Left lobe of liver (tissue), 2 donors: ENCODE measurements around the gene RRP9. TPM values are rescaled to one million over a fixed set of nuclear protein-coding genes. Genes with fewer than 3 reads are reported as not detected.
"Not testable (repeated sequence)": the region's sequence is repeated elsewhere in the genome, so short reads cannot be mapped to it uniquely, and the experiment has no call there.

Source experiments
- ATAC-seq: fragments of 200-7000 bp; cut with Tn5 transposase; one replicate; pipeline ENCODE4 v1.9.1; 2020; ENCODE audit warnings: mild to moderate bottlenecking, moderate library complexity
- DNase-seq: peaks from one replicate; pipeline ENCODE4 v3.0.0-alpha.2; 2020; ENCODE audit warnings: low spot score
- total RNA-seq: library from RNA; stranded (reverse); gene quantifications from one replicate; pipeline ENCODE4 v1.2.1, GENCODE V29; 2021
- donor health status: DM: no; HTN: no; CAD: no; lungs with moderate emphysema.
- donor health status: DM: no; HTN: yes; CAD: no.

Gene RRP9, protein sequence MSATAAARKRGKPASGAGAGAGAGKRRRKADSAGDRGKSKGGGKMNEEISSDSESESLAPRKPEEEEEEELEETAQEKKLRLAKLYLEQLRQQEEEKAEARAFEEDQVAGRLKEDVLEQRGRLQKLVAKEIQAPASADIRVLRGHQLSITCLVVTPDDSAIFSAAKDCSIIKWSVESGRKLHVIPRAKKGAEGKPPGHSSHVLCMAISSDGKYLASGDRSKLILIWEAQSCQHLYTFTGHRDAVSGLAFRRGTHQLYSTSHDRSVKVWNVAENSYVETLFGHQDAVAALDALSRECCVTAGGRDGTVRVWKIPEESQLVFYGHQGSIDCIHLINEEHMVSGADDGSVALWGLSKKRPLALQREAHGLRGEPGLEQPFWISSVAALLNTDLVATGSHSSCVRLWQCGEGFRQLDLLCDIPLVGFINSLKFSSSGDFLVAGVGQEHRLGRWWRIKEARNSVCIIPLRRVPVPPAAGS
- total RNA-seq = 7.6 TPM

DNA sequence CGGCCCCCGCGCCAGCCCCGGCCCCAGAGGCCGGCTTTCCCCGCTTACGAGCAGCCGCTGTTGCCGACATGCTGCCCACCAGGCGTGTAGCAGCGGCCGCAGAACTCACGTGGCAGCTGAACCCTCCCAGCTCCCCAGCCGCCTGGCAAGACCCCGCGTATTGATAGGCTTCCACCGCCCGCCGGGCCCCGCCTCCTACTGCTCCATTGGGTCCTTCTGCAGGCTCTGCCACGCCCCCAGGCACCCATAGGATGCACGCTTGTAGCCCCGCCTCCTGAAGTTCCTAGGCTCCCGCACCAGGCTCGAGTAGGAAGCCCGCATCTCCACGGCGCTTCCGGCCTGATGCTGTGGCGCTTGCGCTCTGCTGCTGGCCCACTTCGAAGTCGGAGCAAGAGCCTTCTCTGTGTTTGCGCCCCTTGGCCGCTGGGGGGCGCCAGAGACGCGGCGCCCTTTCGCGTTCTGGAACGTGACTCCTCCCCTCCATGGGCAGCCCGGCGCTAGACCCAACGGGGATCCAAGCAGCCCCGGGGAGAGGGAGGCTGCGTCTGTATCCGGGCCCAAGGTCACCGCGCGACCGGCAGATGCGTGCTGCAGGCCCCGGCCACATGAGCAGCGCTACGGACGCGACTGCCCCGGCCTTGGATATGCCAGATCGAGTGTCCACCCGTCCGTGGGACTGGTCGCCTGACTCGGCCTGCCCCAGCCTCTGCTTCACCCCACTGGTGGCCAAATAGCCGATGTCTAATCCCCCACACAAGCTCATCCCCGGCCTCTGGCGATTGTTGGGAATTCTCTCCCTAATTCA lies at the start of gene RRP9, which contains the start of gene PARP3:
RRP9 (minus strand) TSS at position 107 of the 805 bp plus-strand sequence; CDS start at position 70, 37 bp downstream.
PARP3 (plus strand) TSS at position 566 of the 805 bp plus-strand sequence. CDS start 993 bp downstream, outside the sequence.
- peak; percentile 88 for ATAC-seq
- DNase-seq = peak; percentile 100

DNA sequence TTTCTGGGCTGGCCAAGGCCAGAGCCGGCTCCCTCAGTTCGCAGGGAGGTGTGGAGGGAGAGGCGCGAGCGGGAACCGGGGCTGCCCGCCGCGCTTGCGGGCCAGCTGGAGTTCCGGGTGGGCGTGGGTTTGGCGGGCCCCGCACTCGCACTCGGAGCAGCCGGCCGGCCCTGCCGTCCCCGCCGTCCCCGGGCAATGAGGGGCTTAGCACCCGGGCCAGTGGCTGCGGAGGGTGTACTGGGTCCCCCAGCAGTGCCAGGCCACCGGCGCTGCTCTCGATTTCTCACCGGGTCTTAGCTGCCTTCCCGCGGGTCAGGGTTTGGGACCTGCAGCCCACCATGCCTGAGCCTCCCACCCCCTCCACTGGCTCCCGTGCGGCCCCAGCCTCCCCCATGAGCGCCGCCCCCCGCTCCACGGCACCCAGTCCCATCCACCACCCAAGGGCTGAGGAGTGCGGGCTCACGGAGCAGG lies 48.8 kb upstream of the RRP9 start:
- DNase-seq, ATAC-seq: not testable (repeated sequence)

DNA sequence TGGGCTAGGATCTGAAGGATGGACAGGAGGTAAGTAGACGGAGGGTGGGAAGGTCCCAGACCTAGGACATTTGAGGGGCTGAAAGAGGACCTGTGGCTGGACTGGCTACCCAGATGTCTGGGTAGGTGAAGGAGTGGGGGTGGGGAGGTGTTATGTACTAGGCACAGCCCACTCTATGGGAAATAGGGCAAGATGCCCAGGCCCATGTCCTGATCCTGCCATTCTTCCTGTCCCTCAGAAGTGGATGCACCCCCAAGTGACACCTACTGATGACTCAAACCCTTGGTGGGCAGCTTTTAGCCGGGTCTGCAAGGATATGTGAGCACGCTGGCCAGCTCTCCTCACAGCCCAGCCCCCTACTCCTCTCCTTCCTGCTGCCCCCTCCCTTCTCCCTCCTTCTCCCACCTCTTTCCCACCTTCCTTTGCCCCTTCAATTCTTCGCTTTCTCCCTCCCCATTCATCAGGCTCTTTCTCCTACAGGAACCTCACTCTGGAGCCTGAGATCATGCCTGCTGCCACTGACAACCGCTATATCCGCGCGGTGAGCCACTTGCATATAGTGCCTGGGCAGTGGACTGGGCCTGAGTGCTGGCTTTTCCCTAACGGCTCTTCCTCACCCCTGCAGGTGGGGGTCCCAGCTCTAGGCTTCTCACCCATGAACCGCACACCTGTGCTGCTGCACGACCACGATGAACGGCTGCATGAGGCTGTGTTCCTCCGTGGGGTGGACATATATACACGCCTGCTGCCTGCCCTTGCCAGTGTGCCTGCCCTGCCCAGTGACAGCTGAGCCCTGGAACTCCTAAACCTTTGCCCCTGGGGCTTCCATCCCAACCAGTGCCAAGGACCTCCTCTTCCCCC lies 46.8 kb upstream of the RRP9 start:
- DNase-seq (no peak), ATAC-seq (no peak)

DNA sequence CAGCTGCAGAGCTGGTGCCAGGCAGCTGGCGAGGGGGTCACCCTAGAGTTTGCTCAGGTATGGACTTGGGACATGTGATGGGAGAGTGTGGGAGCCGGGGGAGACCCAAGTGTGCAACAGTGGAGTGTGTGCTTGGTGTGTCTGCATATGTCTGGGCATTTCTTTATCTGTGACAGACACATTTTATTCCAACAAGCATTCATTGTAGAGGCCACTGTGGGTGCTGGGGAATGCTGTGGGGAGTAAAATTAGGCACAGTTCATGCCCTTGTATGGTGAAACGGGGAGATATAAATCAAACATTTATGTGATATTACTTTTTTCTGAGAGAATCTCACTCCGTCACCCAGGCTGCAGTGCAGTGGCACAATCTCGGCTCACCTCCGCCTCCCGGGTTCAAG lies 45.9 kb upstream of the RRP9 start:
- ATAC-seq = no peak
- DNase-seq = no peak

DNA sequence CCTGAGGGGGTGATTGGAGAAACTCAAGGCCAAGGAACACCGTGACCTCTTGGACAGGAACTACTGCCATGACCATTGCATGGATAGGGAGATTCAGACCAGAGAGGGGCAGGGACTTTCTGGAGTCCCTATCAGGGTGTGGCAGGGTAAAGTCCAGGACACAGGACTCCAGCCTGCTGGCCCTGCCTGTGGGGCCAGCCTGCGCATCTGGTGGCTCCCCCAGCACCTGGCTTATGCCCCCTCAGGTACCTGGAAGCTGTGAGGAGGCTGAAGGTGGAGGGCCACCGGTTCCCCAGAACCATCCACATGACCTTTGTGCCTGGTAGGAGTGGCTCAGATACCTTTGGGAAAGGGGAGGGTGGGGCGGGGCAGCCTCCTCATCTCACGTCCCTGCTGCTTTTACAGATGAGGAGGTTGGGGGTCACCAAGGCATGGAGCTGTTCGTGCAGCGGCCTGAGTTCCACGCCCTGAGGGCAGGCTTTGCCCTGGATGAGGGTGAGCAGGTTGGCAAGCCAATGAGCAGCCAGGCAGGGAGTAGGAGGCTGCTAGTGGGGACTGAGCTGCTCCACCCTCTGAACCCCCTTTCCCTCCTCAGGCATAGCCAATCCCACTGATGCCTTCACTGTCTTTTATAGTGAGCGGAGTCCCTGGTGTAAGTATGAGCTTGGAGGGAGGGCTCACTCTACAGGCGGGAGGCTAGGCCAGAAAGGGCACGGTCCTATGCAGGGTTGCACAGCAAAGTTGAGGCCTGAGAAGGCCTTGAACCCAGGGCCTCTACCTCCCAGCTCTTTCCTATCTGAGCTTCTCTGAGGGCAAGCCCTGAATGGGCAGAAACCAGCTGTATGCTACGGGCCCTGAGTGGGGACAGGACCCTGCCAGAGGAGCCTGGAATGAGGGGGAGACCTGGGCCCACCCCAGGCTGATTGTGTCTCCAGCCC lies 44.6 kb upstream of the RRP9 start:
- DNase-seq (no peak), ATAC-seq (no peak)

DNA sequence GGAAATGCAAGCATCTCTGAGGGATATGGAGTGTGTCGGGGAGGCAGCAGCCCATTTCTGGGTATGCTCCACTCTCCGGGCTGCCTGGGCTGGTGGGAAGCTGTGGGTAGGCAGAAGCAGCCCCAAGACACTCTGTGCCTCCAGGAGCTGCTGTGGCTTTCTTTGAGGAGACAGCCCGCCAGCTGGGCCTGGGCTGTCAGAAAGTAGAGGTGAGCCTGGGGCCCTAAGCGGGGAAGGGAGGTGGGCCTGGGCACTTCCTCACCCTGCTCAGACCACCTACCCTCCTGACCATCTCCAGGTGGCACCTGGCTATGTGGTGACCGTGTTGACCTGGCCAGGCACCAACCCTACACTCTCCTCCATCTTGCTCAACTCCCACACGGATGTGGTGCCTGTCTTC lies 43.4 kb upstream of the RRP9 start:
- DNase-seq (no peak), ATAC-seq (no peak)

DNA sequence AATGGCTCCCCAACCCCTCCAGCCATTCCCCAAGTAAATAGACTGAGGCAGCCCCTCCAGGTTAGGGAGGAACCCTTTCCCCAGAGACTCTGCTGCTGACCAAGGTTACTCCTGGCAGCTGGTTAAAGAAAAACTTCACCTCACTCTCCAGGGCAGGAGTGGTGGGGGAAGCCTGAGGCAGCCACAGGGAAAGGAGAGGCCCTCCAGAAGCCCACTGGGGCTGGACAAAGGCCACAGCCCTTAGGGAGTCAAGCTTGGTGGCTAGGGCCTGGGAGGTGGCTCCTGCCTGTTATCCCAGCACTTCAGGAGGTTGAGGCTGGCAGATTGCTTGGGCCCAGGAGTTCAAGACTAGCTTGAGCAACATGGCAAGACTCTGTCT lies 42.6 kb upstream of the RRP9 start:
- DNase-seq = no peak
- no peak for ATAC-seq

DNA sequence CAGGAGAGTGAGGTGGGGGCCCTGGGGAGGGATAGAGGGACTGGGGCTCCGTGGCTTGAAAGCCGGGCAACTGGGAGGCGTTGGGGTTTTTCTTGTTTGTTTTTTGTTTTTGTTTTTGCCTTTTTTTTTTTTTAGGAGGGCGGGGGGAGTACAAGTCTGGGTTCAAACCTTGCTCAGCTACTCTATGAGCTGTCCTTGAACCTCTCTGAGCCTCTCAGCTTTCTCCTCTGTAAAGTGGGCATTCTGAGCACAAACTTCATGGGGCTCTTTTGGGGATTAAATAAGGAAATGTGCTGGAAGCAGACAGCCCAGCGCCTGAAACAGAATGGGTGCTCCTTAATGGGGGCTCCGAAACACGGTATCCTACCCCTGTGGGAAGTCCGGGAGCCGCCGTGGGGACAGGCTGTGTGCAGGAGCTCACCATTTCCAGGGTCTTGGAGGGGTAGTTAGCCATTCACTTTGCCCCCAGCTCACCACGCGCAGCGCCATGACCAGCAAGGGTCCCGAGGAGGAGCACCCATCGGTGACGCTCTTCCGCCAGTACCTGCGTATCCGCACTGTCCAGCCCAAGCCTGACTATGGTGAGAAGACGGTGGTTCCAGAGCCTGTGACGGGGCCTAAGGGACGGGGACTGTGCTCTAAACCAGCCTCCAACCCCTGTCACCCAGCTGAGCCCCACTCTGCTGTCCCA lies 42.0 kb upstream of the RRP9 start:
- ATAC-seq (no peak), DNase-seq (no peak)

DNA sequence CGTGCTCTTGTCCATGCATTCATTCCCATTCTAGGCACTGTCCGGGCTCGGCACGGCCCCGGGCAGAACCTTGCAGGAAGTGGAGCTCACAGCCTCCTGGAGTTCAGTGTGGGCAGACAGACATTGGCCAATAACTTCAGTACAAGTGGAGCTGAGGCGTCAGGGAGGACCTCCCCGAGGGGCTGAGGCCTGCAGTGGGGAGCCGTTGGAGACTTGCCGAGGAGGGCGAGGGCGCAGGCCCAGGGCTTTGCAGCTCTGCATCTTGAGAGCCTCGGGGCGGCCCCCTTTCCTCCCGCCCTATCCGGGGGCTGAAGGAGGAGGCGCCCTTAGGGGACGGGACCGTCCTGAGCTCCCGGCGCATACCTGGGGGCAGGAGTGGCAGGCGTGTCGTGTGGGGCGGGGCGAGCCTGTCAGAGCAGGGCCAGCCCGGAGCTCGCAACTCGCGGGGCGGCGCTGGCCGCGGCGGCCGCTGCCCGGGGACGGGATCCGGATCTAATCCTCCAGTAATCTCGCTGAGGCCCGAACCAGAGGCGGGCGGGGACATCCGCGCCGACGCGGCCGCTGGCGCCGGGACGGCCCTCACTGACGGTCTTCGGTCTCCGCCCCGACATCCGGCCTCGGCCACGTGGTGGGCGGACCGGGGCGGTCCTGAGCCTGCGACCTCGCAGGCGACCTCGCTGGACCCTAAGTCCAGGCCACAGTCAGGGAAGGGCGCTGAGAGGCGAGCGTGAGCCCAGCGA lies 41.3 kb upstream of the RRP9 start, which contains the start of gene ACY1:
ACY1 (plus strand) TSS at position 698 of the 740 bp plus-strand sequence. CDS start 530 bp downstream, outside the sequence.
- ATAC-seq (peak; percentile 83), DNase-seq (peak; percentile 98)

DNA sequence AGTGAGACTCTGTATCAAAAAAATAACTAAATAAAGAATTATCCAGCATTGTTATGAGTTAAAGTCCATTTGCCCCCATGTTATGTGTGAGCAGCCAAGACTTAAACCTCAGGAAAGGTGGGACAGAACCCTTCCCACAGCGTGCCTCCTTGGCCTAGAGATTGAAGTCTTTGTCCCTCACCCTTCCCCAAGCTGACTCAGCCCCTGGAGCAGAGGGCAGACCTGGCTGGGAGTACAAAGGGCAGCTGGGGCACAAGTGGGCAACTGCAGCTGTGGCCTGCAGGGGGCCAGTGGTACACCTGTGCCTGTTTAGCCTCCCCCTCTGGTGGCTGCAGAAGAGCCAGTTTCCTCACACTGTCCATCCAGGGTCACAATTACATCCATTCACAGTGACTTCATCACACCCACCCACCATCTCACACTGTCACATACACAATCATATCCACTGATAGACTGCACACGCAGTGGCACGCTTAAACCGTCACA lies 40.7 kb upstream of the RRP9 start:
- DNase-seq (peak; percentile 89), ATAC-seq (peak; percentile 72)

DNA sequence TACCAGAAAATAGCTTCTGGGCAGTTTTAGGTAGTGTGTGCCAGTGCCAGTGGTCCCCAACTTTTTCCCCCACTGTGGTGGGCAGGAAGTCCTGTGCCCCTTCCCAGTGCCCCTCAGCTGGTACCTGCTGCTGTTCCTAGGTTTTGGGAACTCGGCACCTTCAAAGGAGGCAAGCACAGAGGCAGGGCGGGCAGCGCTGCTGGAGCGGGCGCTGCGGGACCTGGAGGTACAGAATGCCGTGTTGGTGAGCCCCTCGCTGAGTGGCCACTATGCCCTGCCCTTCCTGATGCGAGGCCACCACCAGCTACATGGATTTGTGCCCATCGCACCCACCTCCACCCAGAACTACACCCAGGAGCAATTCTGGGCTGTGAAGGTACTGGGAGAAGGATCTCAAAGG lies 38.5 kb upstream of the RRP9 start:
- no peak for DNase-seq

DNA sequence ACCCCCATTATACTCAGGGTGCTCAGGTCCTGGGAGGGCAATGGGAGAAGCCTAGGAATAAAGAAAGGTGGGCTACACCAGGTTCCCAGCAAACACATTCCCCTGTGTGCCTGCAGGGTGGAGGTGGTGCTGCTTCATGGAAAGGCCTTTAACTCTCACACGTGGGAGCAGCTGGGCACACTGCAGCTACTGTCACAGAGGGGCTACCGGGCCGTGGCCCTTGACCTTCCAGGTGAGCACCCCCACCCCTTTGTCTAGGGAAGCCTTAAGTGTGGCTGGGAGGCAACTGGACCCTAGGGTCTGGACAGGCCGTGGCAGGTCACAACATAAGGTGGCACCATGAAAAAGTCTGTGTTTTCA lies 36.4 kb upstream of the RRP9 start:
- DNase-seq = no peak
- ATAC-seq = no peak

More for the DNA sequence above, 38.5 kb upstream of the RRP9 start:
- ATAC-seq = no peak

DNA sequence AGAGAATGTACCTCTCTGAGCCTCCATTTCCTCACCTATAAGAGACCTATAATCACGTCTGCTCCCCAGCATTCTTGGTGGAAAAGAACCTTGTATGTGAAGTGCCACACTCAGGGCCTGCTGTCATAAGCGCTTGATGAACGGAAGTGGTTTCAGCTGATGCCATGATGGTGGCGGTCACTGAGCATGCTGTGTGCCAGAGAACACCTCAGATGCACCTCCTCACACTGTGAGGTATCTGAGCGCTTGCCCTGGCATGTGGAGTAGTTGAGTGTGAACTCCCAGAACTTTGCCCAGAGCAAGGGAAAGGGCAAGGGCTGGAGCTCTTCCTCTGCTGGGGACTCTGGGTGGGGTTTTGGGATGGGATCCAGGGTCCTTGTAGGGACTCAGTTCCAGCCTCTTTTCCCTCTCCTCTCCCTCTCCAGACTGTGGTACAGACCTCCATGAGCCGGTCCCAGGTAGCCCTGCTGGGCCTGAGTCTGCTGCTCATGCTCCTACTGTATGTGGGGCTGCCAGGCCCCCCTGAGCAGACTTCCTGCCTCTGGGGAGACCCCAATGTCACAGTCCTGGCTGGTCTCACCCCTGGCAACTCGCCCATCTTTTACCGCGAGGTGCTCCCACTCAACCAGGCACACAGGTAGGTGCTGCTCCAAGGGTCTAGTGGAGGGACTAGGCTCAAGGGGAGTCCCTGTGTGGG lies 35.9 kb upstream of the RRP9 start:
- DNase-seq (no peak), ATAC-seq (no peak)

DNA sequence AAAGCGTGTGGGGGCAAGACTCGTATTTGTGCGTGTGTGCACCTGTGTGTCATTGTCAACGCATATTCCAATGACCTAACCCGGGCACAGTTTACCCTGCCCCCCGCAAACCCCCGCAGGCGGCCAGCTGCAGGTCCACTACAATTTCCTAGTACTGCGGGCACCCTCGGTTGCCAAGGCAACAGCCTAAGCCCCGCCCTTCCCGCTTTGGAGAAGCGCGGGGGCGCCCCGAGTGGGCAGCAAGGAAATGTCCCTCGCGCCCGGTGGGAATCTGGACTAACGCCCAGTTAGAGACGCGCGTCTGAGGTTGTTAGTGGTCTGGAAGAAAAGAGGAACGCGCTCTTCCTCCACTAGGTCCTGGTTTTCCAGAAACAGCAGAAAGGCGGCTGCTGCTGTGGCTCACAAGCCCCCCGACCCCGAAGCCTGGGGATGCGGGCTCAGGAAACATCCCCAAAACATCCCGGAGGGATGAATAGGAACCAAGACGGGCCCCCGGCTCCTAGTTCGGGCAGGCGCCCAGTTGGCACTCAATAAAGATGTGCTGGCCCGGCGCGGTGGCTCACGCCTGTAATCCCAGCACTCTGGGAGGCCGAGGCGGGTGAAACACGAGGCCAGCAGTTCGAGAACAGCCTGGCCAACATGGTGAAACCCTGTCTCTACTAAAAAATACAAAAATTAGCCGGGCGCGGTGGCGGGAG lies 34.3 kb upstream of the RRP9 start:
- DNase-seq (peak; percentile 75), ATAC-seq (no peak)

DNA sequence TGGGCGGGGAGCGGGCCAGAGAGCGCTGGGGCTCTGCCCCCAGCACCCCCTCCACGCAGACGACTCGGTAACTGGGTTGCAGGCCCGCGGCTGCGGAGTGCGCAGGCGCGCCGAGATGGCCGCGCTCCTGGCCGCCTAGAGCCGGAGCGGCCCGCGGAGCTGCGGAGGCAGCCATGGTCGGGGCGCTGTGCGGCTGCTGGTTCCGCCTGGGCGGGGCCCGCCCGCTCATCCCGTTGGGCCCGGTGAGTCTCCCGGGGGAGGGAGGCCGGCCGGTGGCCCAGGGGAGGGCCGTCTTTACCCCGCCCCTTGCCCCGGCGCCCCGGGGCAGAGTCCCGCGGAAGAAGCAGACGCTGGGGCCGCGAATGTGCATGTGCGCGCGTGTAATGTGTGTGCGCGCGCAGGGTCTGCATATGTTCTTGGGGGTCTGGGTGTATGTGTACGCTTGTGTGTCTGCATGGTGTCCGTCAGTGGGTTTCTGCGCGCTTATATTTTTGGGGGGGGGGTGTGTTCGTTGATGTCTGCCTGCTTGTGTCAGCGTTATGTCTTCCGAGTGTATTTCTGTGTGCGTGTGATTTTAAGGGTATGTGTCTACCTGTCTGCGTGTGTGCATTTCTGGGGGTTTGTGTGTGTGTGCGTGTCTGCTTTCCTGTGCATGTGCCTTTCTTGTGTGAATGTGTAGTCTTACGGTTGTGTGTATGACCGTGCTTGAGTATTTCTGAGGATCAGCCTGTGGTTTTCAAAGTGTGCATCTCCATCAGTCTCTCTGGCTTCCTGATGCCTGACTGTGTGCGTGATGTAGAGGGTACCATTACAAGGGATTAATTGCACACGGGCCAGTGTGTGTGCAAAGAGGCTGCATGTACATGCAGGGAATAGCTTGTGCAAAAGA lies 33.5 kb upstream of the RRP9 start, which contains the start of gene ABHD14A:
ABHD14A (plus strand) TSS at position 102 of the 889 bp plus-strand sequence; CDS start at position 174, 72 bp downstream.
- peak; percentile 77 for ATAC-seq
- DNase-seq = peak; percentile 93
